CD4-positive, CD25-positive, alpha-beta regulatory T cell (primary cell): Measurements from ENCODE around the gene NOL9. TPM values are rescaled to one million over a fixed set of nuclear protein-coding genes. Genes with fewer than 3 reads are reported as not detected.
"Not testable (repeated sequence)": the region's sequence is repeated elsewhere in the genome, so short reads cannot be mapped to it uniquely, and the experiment has no call there.

ENCODE experiments used
- ATAC-seq, 2 donors: fragments of 150-1000 bp; cut with Tn5 transposase; one replicate each; pipeline ENCODE4 v1.10.0; 2021; ENCODE audit warnings: low read depth in 2 of 2, moderate number of reproducible peaks in 2 of 2, moderate library complexity in 1 of 2
- DNase-seq, 3 donors: peaks; one replicate each; pipeline versions ENCODE4 v3.0.0 to v3.0.0-alpha.2; 2012 to 2022; ENCODE audit warnings: mixed read lengths in 1 of 3
- H3K27ac ChIP-seq: one replicate; pipeline ENCODE4 v1.7.0; 2013; ENCODE audit warnings: mild to moderate bottlenecking, low read length; ENCODE audit not compliant: insufficient read depth, poor library complexity, severe bottlenecking
- H3K27me3 ChIP-seq: one replicate; pipeline ENCODE4 v1.7.0; 2013; ENCODE audit warnings: low read length; ENCODE audit not compliant: control insufficient read depth, insufficient read depth
- H3K36me3 ChIP-seq: one replicate; pipeline ENCODE4 v1.7.0; 2013; ENCODE audit warnings: mild to moderate bottlenecking, low read length, moderate library complexity; ENCODE audit not compliant: control insufficient read depth, insufficient read depth
- H3K4me1 ChIP-seq: 2 replicates; pipeline ENCODE4 v1.7.0; 2013; ENCODE audit warnings: mild to moderate bottlenecking, low read length; ENCODE audit not compliant: insufficient read depth, control insufficient read depth, poor library complexity, severe bottlenecking
- H3K4me3 ChIP-seq: one replicate; pipeline ENCODE4 v1.7.0; 2013; ENCODE audit warnings: low read depth, mild to moderate bottlenecking, low read length, moderate library complexity
- H3K9me3 ChIP-seq, 2 experiments: 1 replicate in 1 of 2; 2 replicates in 1 of 2; pipeline ENCODE4 v1.7.0; 2013; ENCODE audit warnings: low read length in 2 of 2, mild to moderate bottlenecking in 1 of 2, moderate library complexity in 1 of 2; ENCODE audit not compliant: control insufficient read depth in 2 of 2
- H3K27ac Mint-ChIP-seq, 3 donors: one replicate each; pipeline ENCODE4 v1.8.0; 2020 to 2022; ENCODE audit warnings: mild to moderate bottlenecking in 3 of 3, mixed read lengths in 3 of 3, moderate library complexity in 2 of 3
- H3K27me3 Mint-ChIP-seq: one replicate; pipeline ENCODE4 v1.8.0; 2022; ENCODE audit warnings: mild to moderate bottlenecking, mixed read lengths
- H3K36me3 Mint-ChIP-seq: one replicate; pipeline ENCODE4 v1.8.0; 2020; ENCODE audit warnings: mixed read lengths
- H3K4me1 Mint-ChIP-seq, 4 donors: one replicate each; pipeline ENCODE4 v1.8.0; 2020 to 2022; ENCODE audit warnings: mixed read lengths in 4 of 4, mild to moderate bottlenecking in 1 of 4
- H3K4me3 Mint-ChIP-seq, 4 donors: one replicate each; pipeline ENCODE4 v1.8.0; 2020 to 2022; ENCODE audit warnings: mild to moderate bottlenecking in 4 of 4, mixed read lengths in 4 of 4, moderate library complexity in 3 of 4
- H3K9me3 Mint-ChIP-seq, 7 donors: one replicate each; pipeline ENCODE4 v1.8.0; 2020 to 2022; ENCODE audit warnings: mixed read lengths in 7 of 7, mild to moderate bottlenecking in 3 of 7, moderate library complexity in 2 of 7
- polyA plus RNA-seq, 4 donors: library from polyadenylated mRNA; unstranded; fragments of 300-500 nt; fragmentation: Illumina TruSeq; gene quantifications; one replicate each; pipeline ENCODE4 v1.2.3, GENCODE V29; 2021
- total RNA-seq: library from RNA; stranded (reverse); gene quantifications from one replicate; pipeline ENCODE4 v1.2.3, GENCODE V29; 2022

The NOL9 gene
- total and polyA plus RNA-seq, 5 donors from 2014 or later = 11.0 to 74.7 (median 20.1) TPM

DNA sequence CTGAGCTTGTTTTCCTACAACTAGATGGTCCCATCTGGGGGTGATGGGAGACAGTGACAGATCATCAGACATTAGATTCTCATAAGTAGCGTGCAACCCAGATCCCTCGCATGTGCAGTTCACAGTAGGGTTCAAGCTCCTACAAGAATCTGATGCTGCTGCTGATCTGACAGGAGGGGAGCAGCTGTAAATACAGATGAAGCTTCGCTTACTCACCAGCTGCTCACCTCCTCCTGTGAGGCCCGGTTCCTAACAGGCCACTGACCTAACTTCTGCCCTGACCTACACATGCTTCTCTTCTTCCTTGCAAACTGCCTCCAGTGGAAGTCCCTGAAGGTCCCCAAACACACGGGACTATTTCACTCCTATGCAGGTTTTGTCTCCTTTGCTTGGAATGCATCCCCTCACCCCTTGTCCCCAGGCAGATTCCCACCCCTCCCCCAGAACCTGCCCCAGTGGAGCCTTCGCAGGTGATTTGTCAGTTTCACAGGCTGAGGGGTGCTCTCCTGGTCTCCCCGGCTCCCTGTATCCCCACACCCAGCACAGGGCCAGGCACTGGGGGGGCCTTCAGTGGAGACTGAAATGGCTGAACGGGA is 19.8 kb upstream of the NOL9 start:
- Mint-ChIP-seq H3K36me3 (no peaks in the 10 kb centered on the region), H3K9me3 (no peaks in the 10 kb centered on the region), H3K27ac (no peak overlapping the region), H3K4me1 (peaks cover 0 to 7% (median 0%) of the 10 kb centered on the region in 4 donors), H3K27me3 (peaks cover 4% of the 10 kb centered on the region), H3K4me3 (no peak overlapping the region)
- no peak for DNase-seq
- Histone ChIP-seq H3K4me3 (no peak overlapping the region), H3K36me3 (no peaks in the 10 kb centered on the region), H3K9me3 (no peaks in the 10 kb centered on the region), H3K27ac (no peak overlapping the region), H3K27me3 (no peaks in the 10 kb centered on the region), H3K4me1 (peaks cover under 1% of the 10 kb centered on the region)
- ATAC-seq = no peak

DNA sequence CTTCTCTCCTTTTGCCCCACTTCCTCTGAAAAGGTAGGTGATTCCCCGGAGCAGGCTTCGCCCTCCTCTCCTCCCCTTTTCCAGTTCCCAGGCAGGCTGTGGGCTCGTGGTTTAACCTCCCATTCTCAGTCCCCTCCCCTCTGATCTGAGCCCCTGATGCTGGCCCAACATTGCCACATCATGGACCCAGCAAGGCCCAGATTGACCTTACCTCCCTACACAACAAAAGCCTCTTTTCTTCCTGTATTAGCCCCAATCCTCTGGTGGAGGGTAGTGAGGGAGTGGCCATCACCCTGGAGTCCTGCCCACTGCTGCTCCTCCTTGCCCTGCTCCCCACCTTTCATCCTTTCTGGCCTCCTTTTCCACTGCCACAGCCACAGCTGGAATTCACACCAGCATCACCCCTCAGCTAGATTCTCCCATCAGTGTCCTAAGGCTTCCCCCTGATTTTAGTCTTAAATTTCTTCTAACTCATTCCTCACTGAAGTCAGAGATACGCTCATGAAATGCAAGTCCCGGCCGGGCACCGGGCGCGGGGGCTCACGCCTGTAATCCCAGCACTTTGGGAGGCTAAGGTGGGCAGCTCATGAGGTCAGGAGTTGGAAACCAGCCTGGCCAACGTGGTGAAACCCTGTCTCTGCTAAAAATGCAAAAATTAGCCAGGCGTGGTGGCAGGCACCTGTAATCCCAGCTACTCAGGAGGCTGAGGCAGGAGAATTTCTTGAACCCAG is 18.5 kb upstream of the NOL9 start:
- Mint-ChIP-seq H3K36me3 (no peaks in the 10 kb centered on the region), H3K4me1 (peaks cover 0 to 4% (median 0%) of the 10 kb centered on the region in 4 donors), H3K9me3 (no peaks in the 10 kb centered on the region), H3K27ac (no peak overlapping the region), H3K4me3 (no peak overlapping the region), H3K27me3 (peaks cover 11% of the 10 kb centered on the region)
- DNase-seq (no peak), ATAC-seq (no peak)
- no peaks in the 10 kb centered on the region for H3K36me3 ChIP-seq
- no peak overlapping the region for H3K27ac ChIP-seq
- no peaks in the 10 kb centered on the region for H3K27me3 ChIP-seq
- H3K4me1 ChIP-seq = no peaks in the 10 kb centered on the region
- H3K9me3 ChIP-seq = no peaks in the 10 kb centered on the region
- H3K4me3 ChIP-seq = no peak overlapping the region

DNA sequence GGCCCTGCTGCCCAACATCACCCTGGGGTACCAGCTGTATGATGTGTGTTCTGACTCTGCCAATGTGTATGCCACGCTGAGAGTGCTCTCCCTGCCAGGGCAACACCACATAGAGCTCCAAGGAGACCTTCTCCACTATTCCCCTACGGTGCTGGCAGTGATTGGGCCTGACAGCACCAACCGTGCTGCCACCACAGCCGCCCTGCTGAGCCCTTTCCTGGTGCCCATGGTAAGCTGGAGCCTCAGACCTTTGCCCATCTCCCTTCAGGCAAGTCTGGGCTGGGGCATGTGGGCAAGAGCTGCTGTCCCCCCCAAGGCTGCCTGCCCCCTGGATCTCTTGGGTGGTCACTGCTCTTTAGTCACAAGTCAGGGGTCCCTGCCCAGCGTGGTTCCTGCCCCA is 16.7 kb upstream of the NOL9 start:
- Histone ChIP-seq H3K9me3 (no peaks in the 10 kb centered on the region), H3K4me3 (no peak overlapping the region), H3K27ac (no peak overlapping the region), H3K4me1 (no peaks in the 10 kb centered on the region), H3K36me3 (no peaks in the 10 kb centered on the region), H3K27me3 (no peaks in the 10 kb centered on the region)
- Mint-ChIP-seq H3K4me1 (peaks cover 0 to 4% (median 0%) of the 10 kb centered on the region in 4 donors), H3K9me3 (no peaks in the 10 kb centered on the region), H3K27me3 (peaks cover 11% of the 10 kb centered on the region), H3K4me3 (no peak overlapping the region), H3K27ac (no peak overlapping the region), H3K36me3 (no peaks in the 10 kb centered on the region)
- DNase-seq (no peak), ATAC-seq (peak in 1 of 2 donors; percentile 20)

DNA sequence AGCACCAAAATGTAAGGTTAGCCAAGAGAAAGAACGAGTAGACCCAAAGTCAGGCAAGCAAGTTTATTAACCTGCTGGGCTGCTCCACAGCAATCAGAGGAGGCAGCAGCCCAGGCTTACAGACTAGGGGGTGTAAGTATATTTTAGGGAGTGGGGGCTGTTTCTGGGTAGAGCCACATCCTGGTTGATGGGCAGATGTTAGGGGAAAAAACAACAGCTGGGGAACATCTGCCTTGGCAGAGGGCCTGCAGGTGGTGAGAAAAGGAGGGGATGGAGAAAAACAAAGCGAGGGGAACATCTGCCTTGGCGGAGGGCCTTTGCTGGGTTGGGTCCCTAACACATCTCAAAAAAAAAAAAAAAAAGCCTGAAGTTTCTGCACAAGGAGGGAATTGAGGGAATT is 15.8 kb upstream of the NOL9 start:
- no peaks in the 10 kb centered on the region for H3K9me3 ChIP-seq
- Mint-ChIP-seq H3K9me3 (no peaks in the 10 kb centered on the region), H3K27me3 (peaks cover 11% of the 10 kb centered on the region), H3K4me3 (no peak overlapping the region), H3K4me1 (peaks cover 0 to 4% (median 0%) of the 10 kb centered on the region in 4 donors), H3K27ac (peak overlapping the region in 1 of 3 donors; percentile 63), H3K36me3 (no peaks in the 10 kb centered on the region)
- DNase-seq (peak in 1 of 3 donors; percentile 23), ATAC-seq (no peak)
- no peaks in the 10 kb centered on the region for H3K27me3 ChIP-seq
- no peaks in the 10 kb centered on the region for H3K4me1 ChIP-seq
- no peaks in the 10 kb centered on the region for H3K36me3 ChIP-seq
- no peak overlapping the region for H3K4me3 ChIP-seq
- no peak overlapping the region for H3K27ac ChIP-seq

DNA sequence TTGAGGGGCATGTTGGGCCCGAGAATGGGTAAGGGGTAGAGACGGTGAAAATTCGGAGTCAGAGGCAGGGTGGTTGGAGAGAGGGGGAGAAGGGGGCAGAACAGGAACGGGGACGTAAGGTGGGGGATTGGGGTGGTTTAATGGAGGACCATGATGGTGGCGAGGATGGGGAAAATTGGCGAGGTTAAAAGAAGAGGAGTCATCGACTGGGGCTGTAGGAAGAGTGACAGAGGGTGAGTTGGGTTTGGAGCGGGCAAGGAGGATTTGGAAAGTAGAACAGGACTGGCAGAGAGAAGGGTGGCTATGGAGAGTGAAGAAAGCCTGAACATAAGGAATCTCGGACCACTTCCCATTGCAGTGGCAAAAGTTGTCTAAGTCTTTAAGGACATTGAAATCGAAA is 14.7 kb upstream of the NOL9 start:
- H3K27me3 Mint-ChIP-seq = peaks cover 11% of the 10 kb centered on the region
- no peak overlapping the region for H3K27ac ChIP-seq
- no peaks in the 10 kb centered on the region for H3K36me3 ChIP-seq
- H3K4me1 ChIP-seq = no peaks in the 10 kb centered on the region
- no peak overlapping the region for H3K4me3 Mint-ChIP-seq
- H3K9me3 ChIP-seq = no peaks in the 10 kb centered on the region
- ATAC-seq (no peak), DNase-seq (no peak)
- no peaks in the 10 kb centered on the region for H3K36me3 Mint-ChIP-seq
- peaks cover 0 to 4% (median 0%) of the 10 kb centered on the region in 4 donors for H3K4me1 Mint-ChIP-seq
- H3K4me3 ChIP-seq = no peak overlapping the region
- no peak overlapping the region for H3K27ac Mint-ChIP-seq
- no peaks in the 10 kb centered on the region for H3K27me3 ChIP-seq
- H3K9me3 Mint-ChIP-seq = no peaks in the 10 kb centered on the region

DNA sequence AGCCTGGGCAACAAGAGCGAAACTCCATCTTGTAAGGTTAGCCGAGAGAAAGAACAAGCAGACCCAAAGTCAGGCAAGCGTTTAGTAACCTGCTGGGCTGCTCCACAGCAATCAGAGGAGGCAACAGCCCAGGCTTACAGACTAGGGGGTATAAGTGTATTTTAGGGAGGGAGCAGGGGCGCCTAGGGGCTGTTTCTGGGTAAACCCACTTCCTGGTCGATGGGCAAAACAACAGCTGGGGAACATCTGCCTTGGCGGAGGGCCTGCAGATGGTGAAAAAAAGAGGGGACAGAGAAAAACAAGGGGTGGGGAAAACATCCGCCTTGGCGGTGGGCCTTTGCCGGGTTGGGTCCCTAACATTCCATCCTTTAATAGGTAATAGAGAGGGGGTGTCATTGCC is 6.0 kb upstream of the NOL9 start:
- H3K4me3 Mint-ChIP-seq = peak overlapping the region in 1 of 4 donors; percentile 35
- ATAC-seq (no peak), DNase-seq (peak in 1 of 3 donors; percentile 59)
- H3K36me3 Mint-ChIP-seq = no peaks in the 10 kb centered on the region
- no peak overlapping the region for H3K27ac ChIP-seq
- H3K4me1 Mint-ChIP-seq = peaks cover 0 to 9% (median 0%) of the 10 kb centered on the region in 4 donors
- no peaks in the 10 kb centered on the region for H3K9me3 ChIP-seq
- no peaks in the 10 kb centered on the region for H3K4me1 ChIP-seq
- H3K27ac Mint-ChIP-seq = no peak overlapping the region
- no peaks in the 10 kb centered on the region for H3K27me3 ChIP-seq
- peaks cover 10% of the 10 kb centered on the region for H3K27me3 Mint-ChIP-seq
- H3K4me3 ChIP-seq = no peak overlapping the region
- no peaks in the 10 kb centered on the region for H3K36me3 ChIP-seq
- H3K9me3 Mint-ChIP-seq = no peaks in the 10 kb centered on the region

DNA sequence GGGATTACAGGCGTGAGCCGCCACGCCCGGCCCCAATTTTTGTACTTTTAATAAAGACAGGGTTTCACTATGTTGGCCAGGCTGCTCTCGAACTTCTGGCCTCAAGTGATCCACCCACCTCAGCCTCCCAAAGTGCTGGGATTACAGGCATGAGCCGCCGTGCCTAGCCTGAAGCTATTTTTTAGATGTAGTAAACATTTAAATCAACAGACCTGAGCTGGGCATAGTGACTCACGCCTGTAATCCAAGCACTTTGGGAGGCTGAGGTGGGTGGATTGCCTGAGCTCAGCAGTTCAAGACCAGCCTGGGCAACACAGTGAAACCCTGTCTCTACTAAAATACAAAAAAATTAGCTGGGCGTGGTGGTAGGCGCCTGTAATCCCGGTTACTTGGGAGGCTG is 4.8 kb upstream of the NOL9 start:
- not testable (repeated sequence) for H3K36me3 ChIP-seq, H3K4me1 ChIP-seq, H3K27ac Mint-ChIP-seq, DNase-seq, H3K36me3 Mint-ChIP-seq, H3K27me3 ChIP-seq, H3K9me3 ChIP-seq, H3K4me3 ChIP-seq, H3K4me3 Mint-ChIP-seq, H3K9me3 Mint-ChIP-seq, ATAC-seq, H3K27ac ChIP-seq
- Mint-ChIP-seq H3K4me1 (peaks cover 2 to 15% (median 6%) of the 10 kb centered on the region in 4 donors), H3K27me3 (peaks cover 17% of the 10 kb centered on the region)

DNA sequence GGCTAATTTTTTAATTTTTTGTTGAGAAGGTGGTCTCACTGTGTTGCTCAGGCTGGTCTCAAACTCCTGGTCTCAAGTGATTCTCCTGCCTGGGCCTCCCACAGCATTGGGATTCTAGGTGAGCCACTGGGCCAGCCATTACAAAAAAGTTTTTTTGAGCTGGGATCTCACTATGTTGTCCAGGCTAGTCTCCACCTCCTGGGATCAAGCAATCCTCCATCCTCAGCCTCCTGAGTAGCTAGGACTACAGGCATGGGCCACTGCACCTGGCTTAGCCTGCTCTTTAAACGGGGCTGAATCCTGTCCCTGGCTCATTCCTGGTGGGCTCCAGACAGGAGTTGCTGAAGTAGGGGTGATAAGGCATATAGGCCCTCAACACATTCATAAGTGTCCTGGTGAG is 3.3 kb upstream of the NOL9 start:
- Mint-ChIP-seq H3K27me3 (peaks cover 17% of the 10 kb centered on the region), H3K9me3 (no peaks in the 10 kb centered on the region), H3K4me1 (peaks cover 2 to 21% (median 9%) of the 10 kb centered on the region in 4 donors), H3K36me3 (no peaks in the 10 kb centered on the region), H3K27ac (no peak overlapping the region), H3K4me3 (peak overlapping the region in 1 of 4 donors; percentile 90)
- DNase-seq = no peak
- no peak overlapping the region for H3K4me3 ChIP-seq
- ATAC-seq = no peak
- peaks cover 18% of the 10 kb centered on the region for H3K4me1 ChIP-seq
- no peaks in the 10 kb centered on the region for H3K36me3 ChIP-seq
- no peak overlapping the region for H3K27ac ChIP-seq
- H3K27me3 ChIP-seq = no peaks in the 10 kb centered on the region
- no peaks in the 10 kb centered on the region for H3K9me3 ChIP-seq
